Osteocyte (in vitro differentiated cells): ENCODE data around the gene CBX8. TPM values are rescaled to one million over a fixed set of nuclear protein-coding genes. Genes with fewer than 3 reads are reported as not detected.

Experiments used
- DNase-seq: peaks from one replicate; pipeline ENCODE4 v3.0.0; 2021; ENCODE audit warnings: mixed read lengths; ENCODE audit not compliant: unreplicated experiment; ENCODE audit errors: extremely low spot score
- H3K27ac Mint-ChIP-seq: one replicate; pipeline ENCODE4 v1.8.0; 2021; ENCODE audit warnings: mild to moderate bottlenecking, mixed read lengths; ENCODE audit not compliant: unreplicated experiment
- H3K27me3 Mint-ChIP-seq: one replicate; pipeline ENCODE4 v1.8.0; 2021; ENCODE audit warnings: mixed read lengths; ENCODE audit not compliant: unreplicated experiment
- H3K36me3 Mint-ChIP-seq: one replicate; pipeline ENCODE4 v1.8.0; 2021; ENCODE audit warnings: mixed read lengths; ENCODE audit not compliant: unreplicated experiment
- H3K4me1 Mint-ChIP-seq: one replicate; pipeline ENCODE4 v1.8.0; 2021; ENCODE audit warnings: mixed read lengths; ENCODE audit not compliant: unreplicated experiment
- H3K4me3 Mint-ChIP-seq: one replicate; pipeline ENCODE4 v1.8.0; 2021; ENCODE audit warnings: mild to moderate bottlenecking, moderate library complexity, mixed read lengths; ENCODE audit not compliant: unreplicated experiment
- H3K9me3 Mint-ChIP-seq: one replicate; pipeline ENCODE4 v1.8.0; 2021; ENCODE audit warnings: mixed read lengths; ENCODE audit not compliant: unreplicated experiment
- CTCF ChIP-seq: fragments of 200-600 bp; sonication (generic); IDR thresholded peaks from 2 replicates; pipeline ENCODE4 v1.5.0; 2021; ENCODE audit warnings: antibody characterized with exemption, mild to moderate bottlenecking, moderate library complexity
- total RNA-seq: library from RNA; stranded (reverse); gene quantifications from 2 replicates; pipeline ENCODE4 v1.2.1, GENCODE V29; 2021

The CBX8 gene
- total RNA-seq, 1 donor from 2014 or later: 5.4 TPM

GRCh38 chr17:79785900-79786810, 10.7 kb downstream of the CBX8 start:
- Mint-ChIP-seq H3K9me3 (no peaks in the 10 kb centered on the region), H3K27me3 (peaks cover 35% of the 10 kb centered on the region), H3K4me3 (no peak overlapping the region)

GRCh38 chr17:79785017-79785899, 11.6 kb downstream of the CBX8 start:
- no peak for DNase-seq
- H3K36me3 Mint-ChIP-seq: peaks cover 14% of the 10 kb centered on the region
- H3K27ac Mint-ChIP-seq: no peak overlapping the region
- H3K4me1 Mint-ChIP-seq: peaks cover 3% of the 10 kb centered on the region
- no peak overlapping the region for H3K4me3 Mint-ChIP-seq
- no peaks in the 10 kb centered on the region for H3K9me3 Mint-ChIP-seq
- TF ChIP-seq CTCF: no peak
- peaks cover 33% of the 10 kb centered on the region for H3K27me3 Mint-ChIP-seq

More at GRCh38 chr17:79785900-79786810, 10.7 kb downstream of the CBX8 start:
- Mint-ChIP-seq H3K27ac (no peak overlapping the region), H3K4me1 (peaks cover 3% of the 10 kb centered on the region), H3K36me3 (peaks cover 14% of the 10 kb centered on the region)
- DNase-seq: no peak
- no peak for TF ChIP-seq CTCF

GRCh38 chr17:79784353-79785016, 12.4 kb downstream of the CBX8 start:
- no peak for DNase-seq

GRCh38 chr17:79783891-79784290, 13.0 kb downstream of the CBX8 start:
- Mint-ChIP-seq H3K36me3 (peaks cover 14% of the 10 kb centered on the region), H3K9me3 (no peaks in the 10 kb centered on the region), H3K4me1 (peaks cover 3% of the 10 kb centered on the region), H3K4me3 (no peak overlapping the region), H3K27ac (no peak overlapping the region), H3K27me3 (peaks cover 24% of the 10 kb centered on the region)
- no peak for TF ChIP-seq CTCF
- DNase-seq: no peak

More at GRCh38 chr17:79784353-79785016, 12.4 kb downstream of the CBX8 start:
- TF ChIP-seq CTCF: no peak
- Mint-ChIP-seq H3K4me3 (no peak overlapping the region), H3K4me1 (peaks cover 3% of the 10 kb centered on the region), H3K27me3 (peaks cover 30% of the 10 kb centered on the region), H3K9me3 (no peaks in the 10 kb centered on the region), H3K27ac (no peak overlapping the region), H3K36me3 (peaks cover 14% of the 10 kb centered on the region)
